ENCODE data around the gene NPY2R.

The NPY2R gene

GRCh38 chr4:155241664-155242063 is 33.2 kb downstream of the NPY2R start:
- in situ Hi-C loops (cut with MboI; ENCODE audit: low sequenced_read_pairs, unreplicated experiment): no loop called here
- no peak for DNase-seq (ENCODE audit: low spot score)
- no peak for TF ChIP-seq CTCF (IDR thresholded peaks at IDR 0.05; ENCODE audit: borderline replicate concordance, control extremely low read depth, extremely low read depth, insufficient read depth, missing control alignments)

- no peak for DNase-seq (ENCODE audit: low spot score)
- in situ Hi-C loops (cut with MboI; ENCODE audit: low sequenced_read_pairs, unreplicated experiment): no loop called here
- TF ChIP-seq CTCF (IDR thresholded peaks at IDR 0.05; ENCODE audit: borderline replicate concordance, control extremely low read depth, extremely low read depth, insufficient read depth, missing control alignments): no peak
These were observed 36.7 kb downstream of the NPY2R start for GRCh38 chr4:155245105-155245504.

- no peak for DNase-seq (ENCODE audit: low spot score)
- in situ Hi-C loops (cut with MboI; ENCODE audit: low sequenced_read_pairs, unreplicated experiment): no loop called here
- no peak for TF ChIP-seq CTCF (IDR thresholded peaks at IDR 0.05; ENCODE audit: borderline replicate concordance, control extremely low read depth, extremely low read depth, insufficient read depth, missing control alignments)
These were observed 39.8 kb downstream of the NPY2R start for GRCh38 chr4:155248002-155248896.

GRCh38 chr4:155249016-155249566 is 40.7 kb downstream of the NPY2R start:
- DNase-seq (ENCODE audit: low spot score): no peak
- no peak for TF ChIP-seq CTCF (IDR thresholded peaks at IDR 0.05; ENCODE audit: borderline replicate concordance, control extremely low read depth, extremely low read depth, insufficient read depth, missing control alignments)
- in situ Hi-C loops (cut with MboI; ENCODE audit: low sequenced_read_pairs, unreplicated experiment): no loop called here

- no peak for TF ChIP-seq CTCF (IDR thresholded peaks at IDR 0.05; ENCODE audit: borderline replicate concordance, control extremely low read depth, extremely low read depth, insufficient read depth, missing control alignments)
- in situ Hi-C loops (cut with MboI; ENCODE audit: low sequenced_read_pairs, unreplicated experiment): no loop called here
- no peak for DNase-seq (ENCODE audit: low spot score)
These were observed 43.9 kb downstream of the NPY2R start for GRCh38 chr4:155252327-155252726.

- no peak for TF ChIP-seq CTCF (IDR thresholded peaks at IDR 0.05; ENCODE audit: borderline replicate concordance, control extremely low read depth, extremely low read depth, insufficient read depth, missing control alignments)
- DNase-seq (ENCODE audit: low spot score): no peak
- in situ Hi-C loops (cut with MboI; ENCODE audit: low sequenced_read_pairs, unreplicated experiment): no loop called here
These were observed 55.0 kb downstream of the NPY2R start for GRCh38 chr4:155263480-155263879.

Data from GM13976 (cell line).